ENCODE data around the gene F13B.

F13B gene

DNA sequence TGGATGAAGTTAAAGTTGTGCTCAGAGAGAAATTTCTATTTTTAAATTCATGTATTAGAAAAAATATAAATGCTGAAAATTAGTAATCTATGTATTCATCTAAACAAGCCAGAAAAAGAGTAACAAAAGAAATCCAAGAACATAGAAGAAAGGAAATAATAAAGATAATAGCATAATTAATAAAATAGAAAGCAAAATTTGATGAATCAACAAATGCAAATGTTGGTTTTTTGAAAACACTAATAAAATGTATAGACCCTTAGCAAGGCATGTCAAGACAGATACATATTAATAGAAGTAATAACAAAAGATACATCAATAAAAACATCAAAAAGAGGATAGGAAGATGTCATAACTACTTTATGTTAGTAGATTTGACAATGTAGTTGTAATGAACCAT lies 18.0 kb downstream of the F13B start:
- H3K9me3 ChIP-seq (ENCODE audit: control insufficient read depth, insufficient read depth, low read depth, low read length): no peaks in the 10 kb centered on the region
- no peak overlapping the region for H3K4me3 ChIP-seq (ENCODE audit: low read depth, low read length)
- H3K27ac ChIP-seq (ENCODE audit: extremely low read depth, low read depth, low read length): no peak overlapping the region
- H3K36me3 ChIP-seq (ENCODE audit: control insufficient read depth in 2 of 2, insufficient read depth in 1 of 2, low read length in 2 of 2): no peaks in the 10 kb centered on the region
- no peaks in the 10 kb centered on the region for H3K4me1 ChIP-seq (ENCODE audit: control insufficient read depth, insufficient read depth, low read length)
- ChIA-PET CTCF (no interaction called here), POLR2A (no interaction called here)
- TF ChIP-seq, protein P1, sequence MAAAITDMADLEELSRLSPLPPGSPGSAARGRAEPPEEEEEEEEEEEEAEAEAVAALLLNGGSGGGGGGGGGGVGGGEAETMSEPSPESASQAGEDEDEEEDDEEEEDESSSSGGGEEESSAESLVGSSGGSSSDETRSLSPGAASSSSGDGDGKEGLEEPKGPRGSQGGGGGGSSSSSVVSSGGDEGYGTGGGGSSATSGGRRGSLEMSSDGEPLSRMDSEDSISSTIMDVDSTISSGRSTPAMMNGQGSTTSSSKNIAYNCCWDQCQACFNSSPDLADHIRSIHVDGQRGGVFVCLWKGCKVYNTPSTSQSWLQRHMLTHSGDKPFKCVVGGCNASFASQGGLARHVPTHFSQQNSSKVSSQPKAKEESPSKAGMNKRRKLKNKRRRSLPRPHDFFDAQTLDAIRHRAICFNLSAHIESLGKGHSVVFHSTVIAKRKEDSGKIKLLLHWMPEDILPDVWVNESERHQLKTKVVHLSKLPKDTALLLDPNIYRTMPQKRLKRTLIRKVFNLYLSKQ (tag by site-specific recombination; IDR thresholded peaks at IDR 0.05; ENCODE audit: borderline replicate concordance): no peak
- no peak for TF ChIP-seq ZNF311 (tag by site-specific recombination; IDR thresholded peaks at IDR 0.05; ENCODE audit: borderline replicate concordance)
- TF ChIP-seq, protein P2, sequence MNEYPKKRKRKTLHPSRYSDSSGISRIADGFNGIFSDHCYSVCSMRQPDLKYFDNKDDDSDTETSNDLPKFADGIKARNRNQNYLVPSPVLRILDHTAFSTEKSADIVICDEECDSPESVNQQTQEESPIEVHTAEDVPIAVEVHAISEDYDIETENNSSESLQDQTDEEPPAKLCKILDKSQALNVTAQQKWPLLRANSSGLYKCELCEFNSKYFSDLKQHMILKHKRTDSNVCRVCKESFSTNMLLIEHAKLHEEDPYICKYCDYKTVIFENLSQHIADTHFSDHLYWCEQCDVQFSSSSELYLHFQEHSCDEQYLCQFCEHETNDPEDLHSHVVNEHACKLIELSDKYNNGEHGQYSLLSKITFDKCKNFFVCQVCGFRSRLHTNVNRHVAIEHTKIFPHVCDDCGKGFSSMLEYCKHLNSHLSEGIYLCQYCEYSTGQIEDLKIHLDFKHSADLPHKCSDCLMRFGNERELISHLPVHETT (tag by site-specific recombination; IDR thresholded peaks at IDR 0.05): no peak

DNA sequence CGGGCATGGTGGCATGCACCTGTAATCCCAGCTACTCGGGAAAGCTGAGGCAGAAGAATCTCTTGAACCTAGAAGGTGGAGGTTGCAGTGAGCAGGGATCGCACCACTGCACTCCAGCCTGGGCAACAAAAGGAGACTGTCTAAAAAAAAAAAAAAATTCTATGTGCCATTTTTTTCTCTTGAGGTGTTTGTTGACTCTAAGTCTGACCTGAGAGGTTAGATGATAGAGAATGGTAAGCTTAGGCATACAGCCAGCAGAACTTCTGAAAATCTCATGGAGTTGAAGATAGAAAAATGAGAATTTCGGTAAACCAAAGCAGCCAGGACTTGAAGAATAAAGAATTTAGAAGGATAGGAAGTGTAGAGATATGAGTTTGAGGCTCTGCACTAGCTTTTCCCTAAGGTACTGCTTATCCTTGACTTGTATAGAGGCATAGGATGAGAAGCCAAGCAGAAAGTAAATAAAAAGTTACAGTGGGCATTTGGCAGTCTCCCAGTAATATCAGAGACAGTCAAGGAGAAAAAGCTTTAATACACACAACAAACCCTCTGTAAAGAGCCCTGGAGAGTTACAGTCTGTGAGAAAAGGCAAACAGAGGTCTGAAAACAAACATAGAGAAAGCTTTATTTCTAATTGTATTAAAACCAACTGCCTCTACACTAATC lies 24.3 kb downstream of the F13B start:
- ChIA-PET POLR2A (no interaction called here), CTCF (interaction anchor here (0.7 kb wide), 1 partner anchor 234 kb away, joined by 4 read pairs; no protein-coding TSS in a partner anchor)
- H3K9me3 ChIP-seq (ENCODE audit: control insufficient read depth, insufficient read depth, low read depth, low read length): no peaks in the 10 kb centered on the region
- no peaks in the 10 kb centered on the region for H3K36me3 ChIP-seq (ENCODE audit: control insufficient read depth in 2 of 2, insufficient read depth in 1 of 2, low read length in 2 of 2)
- no peak overlapping the region for H3K27ac ChIP-seq (ENCODE audit: extremely low read depth, low read depth, low read length)
- TF ChIP-seq KLF1 (tag by site-specific recombination; IDR thresholded peaks at IDR 0.05) (no peak), ZNF530 (tag by site-specific recombination; IDR thresholded peaks at IDR 0.05; ENCODE audit: low read depth) (no peak), ZNF785 (tag by site-specific recombination; IDR thresholded peaks at IDR 0.05) (no peak), GLIS2 (tag by site-specific recombination; IDR thresholded peaks at IDR 0.05) (no peak), SP3 (tag by site-specific recombination; IDR thresholded peaks at IDR 0.05) (no peak), ZNF510 (tag by site-specific recombination; IDR thresholded peaks at IDR 0.05; ENCODE audit: insufficient replicate concordance) (no peak), ZNF354C (tag by site-specific recombination; IDR thresholded peaks at IDR 0.05; ENCODE audit: borderline replicate concordance, low read depth) (no peak)
- TF ChIP-seq, protein P3, sequence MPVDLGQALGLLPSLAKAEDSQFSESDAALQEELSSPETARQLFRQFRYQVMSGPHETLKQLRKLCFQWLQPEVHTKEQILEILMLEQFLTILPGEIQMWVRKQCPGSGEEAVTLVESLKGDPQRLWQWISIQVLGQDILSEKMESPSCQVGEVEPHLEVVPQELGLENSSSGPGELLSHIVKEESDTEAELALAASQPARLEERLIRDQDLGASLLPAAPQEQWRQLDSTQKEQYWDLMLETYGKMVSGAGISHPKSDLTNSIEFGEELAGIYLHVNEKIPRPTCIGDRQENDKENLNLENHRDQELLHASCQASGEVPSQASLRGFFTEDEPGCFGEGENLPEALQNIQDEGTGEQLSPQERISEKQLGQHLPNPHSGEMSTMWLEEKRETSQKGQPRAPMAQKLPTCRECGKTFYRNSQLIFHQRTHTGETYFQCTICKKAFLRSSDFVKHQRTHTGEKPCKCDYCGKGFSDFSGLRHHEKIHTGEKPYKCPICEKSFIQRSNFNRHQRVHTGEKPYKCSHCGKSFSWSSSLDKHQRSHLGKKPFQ (tag by site-specific recombination; IDR thresholded peaks at IDR 0.05): no peak
- no peaks in the 10 kb centered on the region for H3K4me1 ChIP-seq (ENCODE audit: control insufficient read depth, insufficient read depth, low read length)
- H3K4me3 ChIP-seq (ENCODE audit: low read depth, low read length): no peak overlapping the region

DNA sequence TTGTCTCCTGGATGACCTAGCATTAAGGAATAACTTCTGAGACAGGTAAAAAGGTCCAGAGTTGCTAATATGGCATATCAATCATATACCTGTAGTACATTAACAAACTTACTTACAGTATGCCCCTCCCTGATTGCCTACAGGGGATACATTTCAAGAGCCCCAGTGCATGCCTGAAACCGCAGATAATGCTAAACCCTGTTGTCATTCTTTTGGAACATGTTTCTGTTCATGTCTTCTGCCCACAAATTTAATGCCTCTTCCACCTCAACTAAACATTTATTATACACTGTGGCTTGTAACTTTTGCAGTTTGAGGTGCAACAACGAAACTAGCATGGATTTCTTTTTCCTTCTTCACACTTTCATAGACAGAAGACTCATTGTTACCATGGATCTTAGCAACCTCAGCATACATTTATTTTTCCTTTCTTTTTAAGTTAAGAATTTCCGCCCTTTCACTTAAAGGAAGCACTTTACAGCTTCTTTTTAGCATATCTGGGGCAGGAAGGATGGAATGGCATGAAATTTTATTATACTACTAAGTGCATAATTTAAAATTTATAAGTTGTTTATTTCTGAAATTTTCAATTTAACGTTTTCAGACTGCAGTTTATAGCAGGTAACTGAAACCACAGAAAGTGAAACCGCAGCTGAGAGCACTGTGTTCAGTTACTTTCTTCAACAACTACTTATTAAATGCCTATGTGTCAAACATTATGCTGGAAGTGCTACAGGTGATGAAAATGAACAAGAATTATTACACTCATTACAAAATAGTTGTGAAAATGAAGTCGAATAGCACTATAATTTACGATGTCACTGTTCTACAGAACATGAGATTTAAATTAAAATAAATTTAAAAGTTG lies 25.3 kb downstream of the F13B start:
- H3K4me3 ChIP-seq (ENCODE audit: low read depth, low read length): no peak overlapping the region
- no peak overlapping the region for H3K27ac ChIP-seq (ENCODE audit: extremely low read depth, low read depth, low read length)
- no peaks in the 10 kb centered on the region for H3K4me1 ChIP-seq (ENCODE audit: control insufficient read depth, insufficient read depth, low read length)
- H3K9me3 ChIP-seq (ENCODE audit: control insufficient read depth, insufficient read depth, low read depth, low read length): no peaks in the 10 kb centered on the region
- CTCF ChIA-PET: interaction anchor here (0.7 kb wide), 2 partner anchors 235 to 301 kb away, joined by 3 to 4 read pairs; no protein-coding TSS in a partner anchor
- POLR2A ChIA-PET: no interaction called here
- H3K36me3 ChIP-seq (ENCODE audit: control insufficient read depth in 2 of 2, insufficient read depth in 1 of 2, low read length in 2 of 2): no peaks in the 10 kb centered on the region
- TF ChIP-seq EGR2 (tag by site-specific recombination; IDR thresholded peaks at IDR 0.05; ENCODE audit: low read depth) (no peak), GLI4 (tag by site-specific recombination; IDR thresholded peaks at IDR 0.05) (no peak), SP7 (tag by site-specific recombination; IDR thresholded peaks at IDR 0.05) (no peak), ZBTB21 (tag by site-specific recombination; IDR thresholded peaks at IDR 0.05) (no peak), GLI2 (tag by site-specific recombination; IDR thresholded peaks at IDR 0.05; ENCODE audit: borderline replicate concordance, low read depth) (no peak)
- TF ChIP-seq, protein P4, sequence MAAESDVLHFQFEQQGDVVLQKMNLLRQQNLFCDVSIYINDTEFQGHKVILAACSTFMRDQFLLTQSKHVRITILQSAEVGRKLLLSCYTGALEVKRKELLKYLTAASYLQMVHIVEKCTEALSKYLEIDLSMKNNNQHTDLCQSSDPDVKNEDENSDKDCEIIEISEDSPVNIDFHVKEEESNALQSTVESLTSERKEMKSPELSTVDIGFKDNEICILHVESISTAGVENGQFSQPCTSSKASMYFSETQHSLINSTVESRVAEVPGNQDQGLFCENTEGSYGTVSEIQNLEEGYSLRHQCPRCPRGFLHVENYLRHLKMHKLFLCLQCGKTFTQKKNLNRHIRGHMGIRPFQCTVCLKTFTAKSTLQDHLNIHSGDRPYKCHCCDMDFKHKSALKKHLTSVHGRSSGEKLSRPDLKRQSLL (tag by site-specific recombination; IDR thresholded peaks at IDR 0.05): no peak
- TF ChIP-seq, protein P5, sequence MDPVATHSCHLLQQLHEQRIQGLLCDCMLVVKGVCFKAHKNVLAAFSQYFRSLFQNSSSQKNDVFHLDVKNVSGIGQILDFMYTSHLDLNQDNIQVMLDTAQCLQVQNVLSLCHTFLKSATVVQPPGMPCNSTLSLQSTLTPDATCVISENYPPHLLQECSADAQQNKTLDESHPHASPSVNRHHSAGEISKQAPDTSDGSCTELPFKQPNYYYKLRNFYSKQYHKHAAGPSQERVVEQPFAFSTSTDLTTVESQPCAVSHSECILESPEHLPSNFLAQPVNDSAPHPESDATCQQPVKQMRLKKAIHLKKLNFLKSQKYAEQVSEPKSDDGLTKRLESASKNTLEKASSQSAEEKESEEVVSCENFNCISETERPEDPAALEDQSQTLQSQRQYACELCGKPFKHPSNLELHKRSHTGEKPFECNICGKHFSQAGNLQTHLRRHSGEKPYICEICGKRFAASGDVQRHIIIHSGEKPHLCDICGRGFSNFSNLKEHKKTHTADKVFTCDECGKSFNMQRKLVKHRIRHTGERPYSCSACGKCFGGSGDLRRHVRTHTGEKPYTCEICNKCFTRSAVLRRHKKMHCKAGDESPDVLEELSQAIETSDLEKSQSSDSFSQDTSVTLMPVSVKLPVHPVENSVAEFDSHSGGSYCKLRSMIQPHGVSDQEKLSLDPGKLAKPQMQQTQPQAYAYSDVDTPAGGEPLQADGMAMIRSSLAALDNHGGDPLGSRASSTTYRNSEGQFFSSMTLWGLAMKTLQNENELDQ (tag by site-specific recombination; IDR thresholded peaks at IDR 0.05; ENCODE audit: low read depth): no peak
- TF ChIP-seq, protein P6, sequence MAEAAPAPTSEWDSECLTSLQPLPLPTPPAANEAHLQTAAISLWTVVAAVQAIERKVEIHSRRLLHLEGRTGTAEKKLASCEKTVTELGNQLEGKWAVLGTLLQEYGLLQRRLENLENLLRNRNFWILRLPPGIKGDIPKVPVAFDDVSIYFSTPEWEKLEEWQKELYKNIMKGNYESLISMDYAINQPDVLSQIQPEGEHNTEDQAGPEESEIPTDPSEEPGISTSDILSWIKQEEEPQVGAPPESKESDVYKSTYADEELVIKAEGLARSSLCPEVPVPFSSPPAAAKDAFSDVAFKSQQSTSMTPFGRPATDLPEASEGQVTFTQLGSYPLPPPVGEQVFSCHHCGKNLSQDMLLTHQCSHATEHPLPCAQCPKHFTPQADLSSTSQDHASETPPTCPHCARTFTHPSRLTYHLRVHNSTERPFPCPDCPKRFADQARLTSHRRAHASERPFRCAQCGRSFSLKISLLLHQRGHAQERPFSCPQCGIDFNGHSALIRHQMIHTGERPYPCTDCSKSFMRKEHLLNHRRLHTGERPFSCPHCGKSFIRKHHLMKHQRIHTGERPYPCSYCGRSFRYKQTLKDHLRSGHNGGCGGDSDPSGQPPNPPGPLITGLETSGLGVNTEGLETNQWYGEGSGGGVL (tag by site-specific recombination; IDR thresholded peaks at IDR 0.05): no peak

All from HEK293 (cell line).